GM21515 (cell line): ENCODE results near the gene GRIP2.

Source experiments
- ATAC-seq: cut with Tn5 transposase; IDR thresholded peaks from one replicate; pipeline ENCODE4 v1.9.1; 2021; ENCODE audit not compliant: unreplicated experiment

The GRIP2 gene

DNA sequence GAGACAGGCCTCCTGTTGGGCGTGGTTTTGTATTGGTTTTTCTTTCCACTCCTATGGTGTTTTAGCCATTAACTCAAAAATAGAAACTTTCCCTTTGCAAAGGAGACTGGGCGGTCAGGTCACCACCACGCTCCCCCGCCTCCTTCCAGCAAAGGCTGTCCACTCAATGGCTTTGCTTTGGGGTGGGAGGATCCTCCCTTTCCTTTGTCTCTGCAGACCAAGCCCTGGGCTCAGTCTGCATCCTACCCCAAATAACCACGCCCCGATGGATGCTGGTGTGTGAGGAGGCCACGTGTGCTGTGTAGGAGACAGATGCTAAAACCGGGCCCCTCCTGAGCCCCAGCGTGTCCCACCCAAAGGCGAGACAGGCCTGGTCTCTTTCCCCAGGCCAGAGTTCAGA is 68.5 kb downstream of the GRIP2 start:
- no peak for ATAC-seq

GRCh38 chr3:14471016-14471415 is 69.1 kb downstream of the GRIP2 start:
- ATAC-seq, result no peak

DNA sequence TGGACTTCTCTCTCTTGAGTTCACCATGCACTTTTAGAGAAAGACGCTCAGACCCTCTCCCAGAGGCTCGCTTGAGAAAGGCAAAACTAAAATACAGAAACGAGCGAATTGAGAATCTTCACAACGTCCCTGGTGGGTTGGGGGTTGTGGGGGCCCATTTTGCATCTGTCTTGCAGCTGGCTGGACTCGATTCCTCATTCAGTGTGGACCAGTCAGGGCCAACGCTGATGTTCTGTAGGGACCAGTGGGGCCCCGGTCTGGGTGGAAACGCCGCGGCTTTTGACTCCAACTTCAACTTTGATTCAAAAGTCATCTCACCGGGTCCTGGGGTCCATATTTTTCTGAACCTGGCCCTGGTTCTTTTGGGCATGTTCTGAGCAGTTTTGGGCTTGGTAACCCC is 69.7 kb downstream of the GRIP2 start:
- no peak for ATAC-seq

DNA sequence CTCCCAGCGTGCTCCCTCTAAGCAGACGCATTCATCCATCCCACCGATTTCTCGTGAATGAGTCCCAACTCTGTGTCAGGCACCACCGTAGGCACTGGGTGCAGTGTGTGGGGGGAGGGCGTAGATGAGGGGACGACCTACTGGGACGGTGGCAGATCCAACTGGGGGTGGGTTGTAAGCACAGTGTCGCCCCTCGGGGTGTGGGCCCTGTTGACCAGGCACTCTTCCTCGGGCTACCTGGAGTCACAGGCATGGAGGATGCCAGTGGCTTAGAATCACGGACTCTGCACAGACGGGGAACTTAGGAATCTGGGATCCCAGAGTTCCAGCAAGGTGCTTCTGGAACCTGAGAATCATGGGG is 71.5 kb downstream of the GRIP2 start:
- no peak for ATAC-seq

- ATAC-seq, result no peak
These were observed 72.1 kb downstream of the GRIP2 start for GRCh38 chr3:14467814-14468620.

GRCh38 chr3:14466179-14466903 is 73.8 kb downstream of the GRIP2 start:
- no peak for ATAC-seq

- ATAC-seq, result no peak
These were observed 74.7 kb downstream of the GRIP2 start for GRCh38 chr3:14465425-14465824.

GRCh38 chr3:14464521-14464920 is 75.6 kb downstream of the GRIP2 start:
- ATAC-seq, result no peak

DNA sequence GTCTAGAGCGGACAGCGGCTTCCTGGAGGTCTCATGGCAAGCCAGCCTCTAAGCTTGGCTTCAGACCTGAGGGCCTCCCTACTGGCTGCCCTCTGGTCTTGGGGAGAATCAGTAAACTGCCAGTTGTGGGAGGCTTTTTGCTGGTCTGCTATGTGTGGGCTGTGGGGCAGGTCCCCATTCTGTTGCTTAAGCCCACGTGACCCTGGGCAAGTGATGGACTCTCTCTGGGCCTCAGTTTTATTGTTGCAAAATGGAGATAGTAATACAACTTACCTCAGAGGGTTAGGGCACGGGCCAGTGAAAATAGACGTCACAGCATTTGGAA is 76.0 kb downstream of the GRIP2 start:
- no peak for ATAC-seq

DNA sequence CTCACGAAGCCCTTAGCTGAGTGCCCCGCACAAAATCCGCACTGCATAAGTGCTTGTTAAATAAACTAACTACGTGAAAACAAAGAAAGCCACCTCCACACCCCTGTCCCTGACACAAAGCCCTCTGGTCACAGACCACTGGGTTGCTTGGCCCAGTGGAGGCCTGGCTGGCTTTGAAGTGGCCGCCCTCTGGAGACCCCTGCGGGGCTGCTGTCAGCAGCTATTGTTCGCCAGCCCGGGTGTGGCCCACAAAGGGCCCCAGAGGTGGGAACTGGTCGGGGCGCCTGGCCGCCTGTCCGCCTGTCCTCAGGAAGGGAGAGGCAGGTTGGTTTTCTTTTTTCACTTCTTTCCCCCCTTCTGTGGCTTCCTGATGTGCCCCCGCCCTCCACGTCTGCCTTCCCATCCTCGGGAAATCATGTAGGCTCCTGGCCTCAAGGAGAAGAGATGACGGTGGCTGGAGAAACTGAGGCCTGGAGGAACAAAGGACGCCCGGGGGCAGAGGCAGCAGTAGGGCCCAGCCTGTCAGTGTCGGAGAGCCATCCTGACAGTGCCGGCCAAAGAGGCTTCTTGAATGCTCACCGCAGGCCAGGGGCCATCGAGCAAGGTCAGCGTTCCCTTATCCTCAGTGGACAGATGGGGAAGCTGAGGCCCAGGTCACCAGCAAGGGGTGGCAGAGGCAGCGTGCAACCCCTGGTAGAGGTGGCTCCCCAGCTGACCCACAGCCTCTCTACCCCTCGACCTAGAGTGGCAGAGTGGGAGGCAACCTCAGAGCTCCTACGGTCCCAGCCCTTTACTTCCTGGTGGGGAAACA is 76.6 kb downstream of the GRIP2 start:
- no peak for ATAC-seq

- no peak for ATAC-seq
These were observed 77.4 kb downstream of the GRIP2 start for GRCh38 chr3:14462738-14463137.

DNA sequence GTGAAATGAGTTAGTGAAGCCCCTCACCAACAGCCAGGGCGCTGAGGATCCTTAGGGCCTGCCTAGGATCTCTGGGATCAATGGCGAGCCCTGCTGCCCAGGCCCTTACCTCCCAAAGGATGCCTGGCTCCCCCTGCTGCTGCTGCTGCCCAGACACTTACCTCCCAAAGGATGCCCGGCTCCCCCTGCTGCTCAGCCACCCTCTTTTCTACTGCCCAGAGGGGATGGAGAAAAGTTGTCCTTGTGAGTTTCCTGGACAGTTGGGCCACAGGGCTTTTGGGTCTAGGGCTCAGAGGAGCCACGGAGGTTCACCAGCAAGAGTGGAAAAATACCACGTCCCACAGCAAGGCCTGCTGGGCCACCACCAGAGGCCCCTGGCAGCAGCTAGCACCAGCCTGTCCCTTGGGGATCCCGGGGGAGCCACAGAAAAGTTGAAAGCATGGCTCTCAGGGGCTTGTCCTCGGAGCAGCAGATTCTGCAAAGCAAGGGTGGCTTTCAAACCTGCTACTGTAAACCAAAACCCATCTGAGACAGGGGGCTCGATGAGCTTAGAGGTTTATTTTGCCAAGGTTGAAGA is 78.3 kb downstream of the GRIP2 start:
- no peak for ATAC-seq

DNA sequence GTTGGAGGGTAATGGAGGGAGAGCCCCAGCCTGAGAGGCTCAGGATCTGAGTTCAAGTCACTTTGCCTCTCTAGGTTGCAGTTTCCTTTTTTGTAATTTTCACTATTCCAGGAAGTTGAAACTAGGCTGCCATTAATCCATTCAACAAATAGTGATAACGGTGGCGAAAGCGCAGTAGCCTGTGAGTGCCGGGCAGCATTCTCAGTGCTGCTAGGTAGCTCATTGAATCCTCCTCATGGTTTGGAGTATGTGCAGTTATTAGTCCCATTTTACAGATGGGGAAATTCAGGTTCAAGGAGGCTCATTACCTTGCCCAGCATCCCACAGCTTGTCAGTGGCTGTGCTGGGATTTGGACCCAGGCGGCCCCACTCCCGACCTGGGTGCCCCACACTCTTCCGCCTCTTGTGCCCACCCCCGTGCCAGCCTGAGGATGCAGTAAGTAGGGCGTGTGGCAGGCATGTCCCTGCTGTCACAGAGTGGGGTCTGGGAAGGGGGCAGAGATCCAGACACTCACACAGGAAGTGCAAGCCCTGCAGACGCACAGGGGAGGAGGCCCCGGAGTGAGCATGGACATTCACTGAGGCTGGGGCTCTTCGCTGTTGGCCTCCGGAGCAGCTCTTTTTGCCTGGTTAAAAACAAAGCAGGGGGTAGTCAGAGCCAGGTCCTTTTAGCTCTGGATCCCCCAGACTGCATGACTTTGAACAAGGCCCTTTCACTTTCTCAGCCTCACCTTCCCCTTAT is 79.0 kb downstream of the GRIP2 start:
- no peak for ATAC-seq

DNA sequence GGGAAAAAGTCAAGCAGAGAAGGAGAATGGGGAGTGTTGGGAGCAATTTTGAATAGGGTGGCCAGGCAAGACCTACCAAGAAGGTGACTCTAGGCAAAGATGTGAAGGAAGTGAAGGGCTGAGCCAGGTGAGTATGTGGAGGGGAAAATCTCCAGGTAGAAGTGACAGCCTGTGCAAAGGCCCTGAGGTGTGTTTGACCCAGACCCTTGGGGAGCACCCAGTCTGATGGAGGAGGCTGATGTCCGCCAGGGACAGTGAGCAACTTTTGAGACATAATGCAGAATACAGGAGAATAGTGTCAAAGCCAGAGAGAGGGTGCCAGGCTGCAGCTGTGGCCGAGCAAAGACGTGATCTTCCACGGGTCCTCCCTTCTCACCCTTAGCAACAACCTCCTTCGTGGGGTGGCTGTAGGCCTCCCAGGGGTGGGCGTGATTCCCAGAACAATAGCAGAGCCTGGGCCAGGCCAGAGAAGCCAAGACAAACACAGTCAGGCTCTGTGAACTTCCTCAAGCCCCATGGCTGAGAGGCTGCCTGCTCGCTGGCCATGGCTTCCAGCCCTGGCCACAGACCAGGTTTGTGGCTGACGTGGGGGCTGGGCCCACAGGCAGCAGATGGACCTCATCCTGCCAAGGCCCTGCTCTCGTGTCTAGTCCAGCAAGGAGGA is 79.7 kb downstream of the GRIP2 start:
- ATAC-seq, result no peak

DNA sequence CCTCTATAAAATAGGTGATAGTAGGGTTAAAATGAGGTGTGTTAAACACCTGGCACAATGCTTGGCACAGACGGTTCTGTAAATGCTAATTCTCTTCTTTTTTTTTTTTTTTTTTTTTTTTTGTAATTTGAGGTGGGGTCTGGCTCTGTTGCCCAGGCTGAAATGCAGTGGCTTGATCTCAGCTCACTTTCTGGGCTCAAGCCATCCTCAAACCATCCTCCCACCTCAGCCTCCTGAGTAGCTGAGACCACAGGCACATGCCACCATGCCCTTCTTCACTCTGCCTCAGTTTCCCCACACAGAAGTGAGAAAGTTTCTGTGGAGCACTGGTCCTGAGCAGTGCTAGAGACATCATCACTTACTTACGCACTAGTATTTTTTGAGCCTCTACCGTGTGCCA is 80.4 kb downstream of the GRIP2 start:
- no peak for ATAC-seq

DNA sequence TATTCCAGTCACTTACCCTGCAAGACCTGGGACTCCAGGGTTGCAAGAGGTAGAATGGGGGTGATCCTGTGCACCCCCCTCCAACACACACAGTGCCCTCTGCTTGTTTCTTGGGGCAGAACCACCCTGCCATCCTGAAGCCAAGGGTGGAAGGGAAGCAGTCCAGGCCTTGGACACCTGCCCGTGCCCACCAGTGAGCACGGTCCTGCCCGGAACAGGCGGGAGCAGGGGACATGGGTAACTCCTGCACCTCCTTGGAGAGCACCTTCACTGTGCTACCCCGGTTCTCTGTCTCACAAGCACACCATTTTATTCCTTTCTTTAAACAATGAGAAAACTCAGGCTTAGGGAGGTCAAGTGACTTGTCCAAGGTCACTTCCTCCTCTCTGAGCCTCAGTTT is 80.8 kb downstream of the GRIP2 start:
- ATAC-seq, result no peak

DNA sequence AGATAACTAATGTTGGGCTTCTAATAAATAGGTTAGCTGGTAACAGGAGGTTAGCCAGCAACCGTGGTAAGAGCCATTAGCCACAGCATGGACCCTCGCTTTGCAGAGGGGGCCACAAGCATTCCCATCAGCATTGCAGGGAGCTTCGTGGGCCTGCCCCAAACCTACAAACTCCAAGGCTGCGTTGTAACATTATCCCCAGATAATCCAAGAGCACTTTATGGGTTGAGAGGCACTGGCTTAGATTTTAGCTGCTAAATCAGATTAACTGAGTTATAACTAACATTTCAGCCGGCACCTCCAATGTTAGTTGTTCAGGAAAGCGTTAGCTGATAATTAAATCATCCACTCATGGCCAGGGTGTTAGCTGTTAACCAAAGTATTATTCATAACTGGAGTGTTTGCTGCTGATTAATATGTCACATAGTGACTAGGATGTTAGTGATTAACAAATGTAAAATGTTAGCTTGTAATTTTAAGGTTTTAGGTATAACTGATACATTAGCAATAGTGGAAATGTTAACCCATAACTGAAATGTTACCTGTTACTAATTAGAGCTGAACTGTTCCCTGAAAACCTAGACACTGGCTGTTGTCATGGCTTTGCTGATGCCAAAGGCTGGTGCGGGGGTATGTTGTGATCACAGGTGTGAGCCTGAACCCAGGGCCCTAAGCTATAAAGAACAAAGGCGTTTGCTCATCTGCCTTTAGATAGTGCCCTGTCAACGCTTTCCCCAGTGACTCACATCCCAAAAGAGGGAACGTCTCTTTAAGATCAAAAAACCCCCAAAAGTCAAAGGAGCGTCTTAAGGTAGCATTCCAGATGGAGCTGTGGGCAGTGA is 81.5 kb downstream of the GRIP2 start:
- no peak for ATAC-seq

GRCh38 chr3:14457999-14458398 is 82.1 kb downstream of the GRIP2 start:
- no peak for ATAC-seq

GRCh38 chr3:14457481-14457880 is 82.7 kb downstream of the GRIP2 start:
- no peak for ATAC-seq
